KG1 (cell line): ENCODE measurements around the gene PLPPR5.

Experiments
- DNase-seq: peaks from one replicate; lab custom pipeline; 2025; lab: John Stamatoyannopoulos, UW

PLPPR5 gene

DNA sequence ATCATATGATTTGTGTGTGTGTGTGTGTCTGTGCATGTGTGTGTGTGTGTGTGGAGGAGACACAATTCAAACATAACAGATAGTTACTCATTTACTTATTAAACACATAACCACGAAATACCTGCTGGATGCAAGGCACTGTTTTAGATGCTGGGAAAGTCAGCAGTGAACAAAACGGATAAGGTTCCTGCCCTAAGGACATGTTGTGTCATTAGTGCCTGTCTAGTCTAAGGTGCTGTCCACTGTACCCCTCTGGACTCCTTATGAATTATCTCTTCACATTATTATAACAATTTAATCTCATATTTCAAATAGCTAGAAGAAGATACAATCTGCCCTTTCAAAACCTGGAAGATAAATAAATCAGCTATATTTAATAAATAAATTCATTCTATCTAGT lies 162.4 kb downstream of the PLPPR5 start:
- no peak for DNase-seq
